IPS DF 4.7 (cell line): ENCODE results near the gene HECW1.

Experiments
- DNase-seq: peaks from one replicate; pipeline ENCODE4 v3.0.0-alpha.2; 2013; ENCODE audit warnings: low spot score; ENCODE audit errors: extremely low read depth

HECW1 gene

DNA sequence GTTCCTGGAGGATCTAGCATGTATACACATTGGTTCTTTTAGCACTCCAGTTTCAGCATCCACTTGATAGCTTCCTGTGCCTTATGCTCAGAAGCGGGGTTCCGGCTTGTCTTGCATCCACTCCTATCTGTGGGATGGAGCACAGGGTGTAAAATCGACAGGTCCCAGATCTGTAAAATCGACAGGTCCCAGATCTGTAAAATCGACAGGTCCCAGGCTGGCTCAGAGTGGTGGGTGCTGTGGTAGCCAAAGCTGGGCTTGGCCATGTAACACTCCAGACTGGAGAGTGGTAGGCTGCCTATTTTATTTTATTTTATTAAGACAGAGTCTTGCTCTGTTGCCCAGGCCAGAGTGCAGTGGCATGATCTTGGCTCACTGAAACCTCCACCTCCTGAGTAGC, 30.3 kb downstream of the HECW1 start:
- no peak for DNase-seq

DNA sequence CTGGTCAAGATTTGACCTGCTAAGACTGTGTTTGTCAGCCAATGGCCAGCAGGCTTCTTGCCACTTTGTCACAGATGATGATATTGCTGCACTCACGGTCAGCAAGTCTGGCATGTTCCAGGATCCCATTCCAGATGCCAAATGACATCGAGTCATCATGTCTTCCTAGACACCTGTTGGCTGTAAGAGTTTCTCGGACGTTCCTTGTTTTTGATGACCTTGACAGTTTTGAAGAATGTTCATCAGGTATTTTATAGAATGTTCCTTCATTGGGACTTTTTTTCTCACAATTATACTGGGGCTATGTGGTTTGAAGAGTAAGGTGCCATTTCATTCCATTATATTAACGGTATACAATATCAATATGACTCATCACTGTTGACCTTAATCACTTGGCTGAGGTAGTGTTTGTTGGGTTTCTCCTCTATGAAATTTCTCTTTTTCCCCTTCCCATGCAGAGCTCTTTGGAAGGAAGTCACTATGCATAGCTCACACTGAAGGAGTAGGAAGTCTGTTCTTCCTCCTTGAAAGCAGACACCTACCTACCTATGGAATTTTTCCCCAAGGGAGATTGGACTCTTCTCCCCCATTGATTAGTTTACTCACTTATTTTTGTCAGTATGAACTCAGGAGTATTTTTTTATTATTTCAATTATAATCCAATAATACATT, 31.6 kb downstream of the HECW1 start:
- no peak for DNase-seq

DNA sequence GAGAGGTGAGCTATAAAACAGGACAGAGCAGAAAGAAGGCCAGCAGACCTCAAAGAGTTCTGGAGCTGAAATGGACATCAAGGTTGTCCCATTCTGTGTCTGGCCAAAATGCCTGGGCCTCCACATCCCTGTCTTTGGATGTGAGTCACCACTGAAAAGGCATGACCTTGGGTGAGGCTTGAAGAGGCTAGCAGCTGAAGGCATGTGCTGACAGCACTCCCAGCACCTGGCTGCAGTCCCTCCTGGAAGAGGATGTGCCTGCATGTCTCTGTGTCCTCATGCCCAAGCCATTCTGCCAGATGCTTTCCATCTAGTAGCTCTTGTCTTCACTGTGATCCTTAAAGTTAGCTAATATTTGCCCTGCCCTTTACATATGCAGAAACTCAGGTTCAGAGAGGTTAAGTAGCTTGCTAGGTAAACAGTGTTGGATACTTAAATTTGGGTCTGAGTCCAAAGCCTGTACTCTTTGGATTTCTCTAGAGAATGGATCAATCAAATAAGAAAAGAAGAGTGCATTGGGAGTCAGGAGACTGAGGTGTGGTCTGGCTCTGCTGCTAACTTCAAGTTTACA, 35.8 kb downstream of the HECW1 start:
- DNase-seq = no peak

DNA sequence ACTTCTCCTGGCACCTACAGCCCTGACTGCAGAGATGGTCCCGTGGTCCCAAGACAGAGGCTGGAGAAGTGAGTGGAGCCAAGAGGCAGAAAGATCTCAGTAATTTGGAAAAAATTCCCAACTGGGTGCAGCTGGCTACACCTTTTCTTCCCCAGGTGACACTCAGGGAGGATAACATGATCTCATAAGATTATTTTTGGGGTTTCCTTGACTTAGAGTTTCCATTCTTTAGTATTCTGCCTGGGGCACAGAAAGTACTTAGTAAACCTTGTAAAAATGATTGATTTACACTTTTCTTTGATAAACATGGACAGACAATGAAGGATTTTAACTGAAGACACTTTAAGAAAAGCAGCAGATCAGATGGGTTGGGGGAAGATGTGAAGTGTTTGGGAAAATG, 38.6 kb downstream of the HECW1 start:
- no peak for DNase-seq

DNA sequence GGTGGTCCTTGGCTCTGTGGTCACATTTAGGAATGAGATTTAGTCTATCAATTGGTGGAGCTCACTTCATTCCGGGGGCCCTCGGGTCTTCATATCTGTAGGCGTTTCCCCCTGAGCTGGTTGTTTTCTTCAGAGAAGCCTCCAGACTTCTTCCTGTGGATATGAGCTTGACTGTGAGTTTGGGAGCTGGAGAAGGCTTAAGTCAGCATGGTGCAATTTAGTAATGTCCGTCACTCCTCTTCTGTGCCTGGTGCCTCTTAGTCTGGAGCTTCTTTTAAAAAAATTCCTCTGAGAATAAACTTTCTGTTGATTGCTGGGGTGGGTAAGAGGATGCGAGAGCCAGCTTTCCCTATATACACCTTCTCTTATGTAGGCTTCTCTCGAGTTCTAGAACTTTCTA, 40.2 kb downstream of the HECW1 start:
- no peak for DNase-seq

DNA sequence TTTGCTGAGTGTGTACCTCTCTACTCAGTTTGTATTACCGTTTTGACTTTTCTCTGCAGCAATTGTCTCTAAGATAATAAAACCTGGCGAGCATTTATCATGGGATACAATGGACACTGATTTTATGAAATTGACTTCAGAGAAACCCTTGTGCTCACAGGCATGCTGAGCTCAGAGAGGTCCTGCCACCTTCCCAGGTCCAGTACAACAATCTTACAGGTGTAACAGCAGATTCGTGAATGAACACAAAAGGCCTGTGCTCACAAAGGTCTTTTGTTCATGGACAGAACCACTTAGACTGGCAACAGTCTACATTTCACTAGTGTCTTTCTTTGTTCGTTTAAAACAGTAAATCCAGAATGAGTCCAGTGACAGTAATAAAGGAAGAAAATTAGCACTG, 43.2 kb downstream of the HECW1 start:
- no peak for DNase-seq

DNA sequence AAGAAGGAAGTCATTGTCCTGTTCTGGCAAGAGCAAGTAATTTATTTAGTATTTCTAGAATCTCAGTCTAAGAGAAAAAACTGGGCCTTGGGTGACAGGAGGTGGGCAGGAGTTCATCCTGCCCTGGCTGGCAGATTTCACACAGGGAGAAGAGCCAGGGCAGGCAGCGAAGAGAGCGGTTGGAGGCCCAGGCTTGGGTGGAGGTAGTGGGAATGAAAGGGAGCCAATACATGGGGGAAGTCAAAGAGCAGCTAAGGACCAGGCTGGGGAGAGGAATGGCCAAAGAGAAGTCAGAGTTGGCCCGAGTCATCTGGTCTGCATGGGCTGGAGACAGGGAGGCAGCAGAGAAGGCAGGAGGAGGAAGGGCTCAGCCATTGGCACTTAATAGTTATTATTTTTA, 51.4 kb downstream of the HECW1 start:
- DNase-seq = no peak

DNA sequence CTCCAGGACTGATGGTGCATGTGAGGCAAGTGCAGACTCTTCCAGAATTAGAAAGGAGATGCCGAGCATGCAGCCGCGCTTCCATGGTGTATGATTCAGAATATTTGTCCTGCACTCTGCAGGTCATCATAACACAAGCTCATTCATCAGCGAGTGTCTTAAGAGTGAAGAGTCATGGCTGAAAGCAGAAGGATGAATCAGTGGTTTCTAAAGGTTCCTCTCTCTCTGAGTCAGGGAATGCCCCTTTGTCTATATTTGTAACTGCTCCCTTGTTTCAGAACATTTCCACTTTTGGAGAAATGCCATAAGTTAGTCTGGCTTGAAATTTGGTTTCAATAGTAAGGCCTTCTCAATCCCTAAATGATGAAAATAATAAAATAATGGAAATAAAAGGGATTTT, 52.3 kb downstream of the HECW1 start:
- DNase-seq = no peak

DNA sequence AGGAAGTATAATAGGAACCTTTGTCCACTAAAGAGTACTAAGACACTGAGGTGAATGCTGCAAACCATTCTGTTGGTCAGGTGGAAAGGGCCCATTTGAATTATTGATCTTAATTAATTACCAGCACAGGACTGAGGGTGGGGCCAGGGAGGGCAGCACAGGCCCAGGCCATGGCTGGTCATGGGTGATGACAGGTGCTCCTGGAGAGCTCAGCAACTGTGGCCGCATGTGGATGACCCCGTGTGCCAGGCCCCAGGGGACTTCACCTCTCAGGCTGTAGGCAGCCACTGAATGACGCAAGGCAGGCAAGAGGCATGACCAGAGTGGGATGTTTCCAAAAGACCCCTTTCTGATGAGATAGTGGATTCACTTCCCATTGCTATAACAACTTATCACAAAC, 54.2 kb downstream of the HECW1 start:
- no peak for DNase-seq

DNA sequence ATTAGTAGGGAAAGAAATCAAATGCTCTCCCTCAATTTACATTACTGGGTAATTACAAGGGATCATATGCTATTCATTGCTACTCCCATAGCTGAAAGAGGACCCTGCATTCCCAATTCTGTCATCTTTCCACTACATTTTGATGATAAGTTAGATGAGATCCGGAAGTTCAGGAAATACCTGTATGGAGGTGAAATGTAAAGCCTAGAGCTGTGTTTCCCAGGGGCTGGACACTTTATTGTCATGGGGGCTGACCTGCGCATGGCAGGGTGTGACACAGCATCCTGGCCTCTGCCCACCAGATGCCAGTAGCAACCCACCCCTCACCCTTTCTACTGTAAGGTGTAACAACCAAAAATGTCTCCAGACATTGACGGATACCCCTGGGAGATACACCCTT, 56.6 kb downstream of the HECW1 start:
- DNase-seq = no peak

DNA sequence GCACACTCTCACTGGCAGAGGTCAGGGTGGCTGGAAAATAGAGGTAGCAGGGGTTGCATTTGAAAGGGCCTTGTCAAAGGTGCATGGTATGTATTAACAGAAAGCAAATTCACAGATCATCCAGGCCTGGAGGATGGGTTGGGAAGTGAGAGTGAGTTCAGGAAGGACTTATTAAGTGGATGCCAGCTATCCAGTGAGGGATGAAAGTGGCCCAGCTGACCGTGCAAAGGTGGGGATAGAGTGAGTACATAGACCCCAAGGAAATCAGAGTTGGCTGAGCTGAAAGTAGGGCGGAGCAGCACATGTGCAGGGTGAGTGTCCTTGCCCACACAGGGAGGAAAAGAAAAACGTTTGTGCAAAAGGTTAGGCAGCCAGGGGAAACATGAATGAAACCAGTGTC, 58.1 kb downstream of the HECW1 start:
- DNase-seq = no peak

DNA sequence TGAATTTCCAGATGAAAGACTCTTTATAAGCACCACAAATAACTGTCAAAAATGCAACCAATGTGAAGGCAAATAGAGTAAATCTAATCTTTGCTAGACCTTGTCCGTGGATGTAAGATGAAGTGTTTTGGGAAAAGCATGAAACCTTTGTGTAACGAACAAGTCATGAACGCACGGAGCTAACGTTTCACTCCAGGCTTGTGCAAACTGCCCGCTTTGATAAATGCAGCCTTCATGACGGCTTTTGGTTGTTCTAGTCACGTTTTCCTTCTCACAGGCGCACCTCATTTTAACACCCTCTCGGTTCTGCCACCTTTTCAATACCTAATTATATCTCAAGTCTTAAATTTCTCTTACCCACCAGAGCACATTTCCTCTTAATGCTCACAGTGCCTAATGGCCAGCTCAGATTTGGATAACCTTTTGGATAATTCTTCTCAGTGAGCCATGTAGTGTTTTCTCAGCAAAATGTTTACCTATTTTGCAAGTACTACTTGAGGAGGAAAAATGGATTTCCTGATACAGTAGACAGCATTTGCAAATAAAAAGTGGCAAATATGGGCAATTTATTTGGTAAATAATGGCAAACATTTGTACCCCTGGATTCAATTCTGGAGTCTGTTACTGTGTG, 63.2 kb downstream of the HECW1 start:
- DNase-seq = no peak

DNA sequence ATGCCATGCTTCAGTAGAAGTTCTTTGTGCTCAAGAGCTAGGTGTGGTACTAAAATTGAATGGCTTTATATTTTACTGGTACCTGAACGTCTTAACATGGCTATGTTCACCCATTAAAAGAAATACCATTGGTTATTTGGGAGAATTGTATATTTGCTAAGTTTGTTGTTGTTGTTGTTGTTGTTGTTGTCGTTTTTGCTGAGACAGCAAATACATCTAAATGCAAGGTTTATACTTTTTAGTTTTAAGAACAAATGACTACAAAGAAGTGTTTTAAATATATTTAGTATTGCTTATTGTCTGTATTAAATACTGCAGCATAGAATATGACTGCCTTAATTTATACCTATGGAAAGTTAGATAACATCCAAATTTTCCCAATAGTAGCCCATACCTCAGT, 66.9 kb downstream of the HECW1 start:
- no peak for DNase-seq

DNA sequence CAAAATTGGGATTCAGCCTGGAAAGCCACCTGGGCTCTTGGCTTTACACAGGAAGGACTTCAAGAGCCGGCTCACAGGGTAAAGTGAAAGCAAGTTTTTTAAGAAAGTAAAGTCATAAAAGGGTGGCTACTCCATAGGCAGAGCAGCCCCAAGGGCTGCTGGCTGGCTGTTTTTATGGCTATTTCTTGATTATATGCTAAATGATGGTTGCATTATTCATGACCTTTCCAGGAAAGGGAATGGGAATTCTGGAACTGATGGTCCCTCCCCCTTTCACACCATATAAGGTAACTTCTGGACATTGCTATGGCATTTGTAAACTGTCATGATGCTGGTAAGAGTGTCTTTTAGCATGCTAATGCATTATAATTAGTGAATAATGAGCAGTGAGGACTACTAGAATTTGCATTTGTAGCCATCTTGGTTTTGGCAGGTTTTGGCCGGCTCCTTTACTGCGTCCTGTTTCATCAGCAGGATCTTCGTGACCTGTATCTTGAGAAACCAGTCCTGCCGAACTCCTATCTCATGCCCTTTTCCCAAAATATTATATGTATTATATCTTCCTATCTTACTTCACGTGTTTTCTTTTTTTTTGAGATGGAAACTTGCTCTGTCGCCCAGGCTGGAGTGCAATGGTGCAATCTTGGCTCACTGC, 80.5 kb downstream of the HECW1 start:
- DNase-seq = no peak

DNA sequence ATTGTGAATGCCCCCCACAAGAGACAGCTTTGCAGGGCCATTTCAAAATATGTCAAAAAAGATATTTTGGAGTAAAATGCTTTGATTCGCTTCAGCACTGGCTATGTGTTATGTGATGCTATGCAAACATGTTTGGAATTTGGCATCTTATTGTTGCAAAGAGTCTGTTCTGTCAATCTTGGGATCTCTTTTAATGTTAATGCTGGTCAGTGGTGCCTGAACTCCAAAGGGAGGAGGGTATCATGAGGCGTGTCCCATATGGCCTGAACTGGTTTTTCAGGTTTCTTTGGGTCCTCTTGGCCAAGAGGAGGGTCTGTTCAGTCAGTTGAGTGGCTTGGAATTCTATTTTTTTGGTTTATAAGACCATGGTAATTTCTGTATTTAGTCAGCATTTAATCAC, 81.4 kb downstream of the HECW1 start:
- DNase-seq = no peak

DNA sequence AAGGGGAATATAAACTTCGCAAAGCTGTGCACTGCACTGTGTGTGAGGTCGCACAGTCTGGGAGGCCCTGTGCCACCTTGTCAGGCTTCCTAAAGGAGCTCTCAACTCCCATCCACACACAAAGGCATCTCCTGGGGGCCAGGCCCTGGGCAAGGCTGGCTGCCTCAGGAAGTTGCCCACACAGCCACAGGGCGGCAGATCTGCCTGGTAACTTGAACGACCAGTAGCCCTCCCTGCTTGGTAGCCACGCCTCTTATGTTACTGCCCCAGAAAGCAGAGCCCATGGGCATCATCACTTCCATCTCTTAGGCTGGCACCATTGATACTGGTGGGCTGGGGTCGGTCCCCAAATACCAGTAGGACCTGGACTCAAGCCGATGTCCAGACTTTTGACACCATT, 82.8 kb downstream of the HECW1 start:
- no peak for DNase-seq

DNA sequence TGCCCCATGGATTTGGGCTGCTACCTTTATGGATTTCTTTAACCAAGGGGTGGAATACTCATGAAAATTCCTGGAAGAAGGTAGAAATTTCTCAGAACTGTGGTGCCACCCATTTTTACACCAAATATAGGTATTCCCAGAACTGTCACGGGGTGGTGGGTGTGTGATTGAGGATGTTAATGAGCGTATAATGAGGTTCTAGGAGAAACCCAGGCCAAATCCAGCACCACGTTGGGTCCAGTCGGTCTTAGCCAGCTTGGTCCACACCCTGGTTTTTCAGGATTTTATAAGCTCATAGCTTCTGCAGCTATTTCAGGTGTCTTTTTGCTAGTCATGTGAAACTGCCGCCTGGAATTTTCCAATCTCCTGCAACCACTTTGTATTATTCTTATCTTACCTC, 83.3 kb downstream of the HECW1 start:
- no peak for DNase-seq

DNA sequence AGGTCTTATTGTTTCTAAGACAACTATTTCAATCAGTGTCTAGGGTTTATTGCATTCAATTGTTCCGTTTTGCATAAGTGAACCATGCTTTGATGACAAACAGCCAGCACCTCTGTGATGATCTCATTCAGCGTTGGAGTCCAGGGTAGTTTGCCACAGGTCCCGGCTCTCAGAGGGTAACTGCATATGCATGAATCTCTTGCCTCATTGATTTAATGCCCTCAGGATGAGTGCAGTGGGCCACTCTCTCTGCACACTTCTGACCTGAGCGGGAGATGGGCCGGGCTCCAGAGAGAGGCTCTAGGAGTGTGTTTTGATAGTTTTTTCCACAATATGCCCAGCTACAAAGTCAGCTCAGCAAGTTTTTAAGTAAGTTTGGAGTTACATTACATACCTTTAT, 83.9 kb downstream of the HECW1 start:
- no peak for DNase-seq

DNA sequence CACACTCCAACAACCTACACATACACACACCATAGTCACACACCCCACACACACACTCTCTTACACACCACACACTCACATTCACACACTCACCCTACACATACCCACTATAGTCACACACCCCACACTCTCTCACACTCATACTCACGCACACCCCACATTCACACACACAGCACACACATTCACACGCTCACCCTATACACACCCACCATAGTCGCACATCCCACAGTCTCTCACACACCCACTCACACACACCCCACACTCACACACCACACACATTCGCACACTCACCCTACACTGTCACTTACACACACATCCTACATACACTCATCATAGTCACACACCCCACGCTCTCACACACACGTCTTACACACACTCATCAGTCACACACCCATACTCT, 85.6 kb downstream of the HECW1 start:
- DNase-seq = no peak

DNA sequence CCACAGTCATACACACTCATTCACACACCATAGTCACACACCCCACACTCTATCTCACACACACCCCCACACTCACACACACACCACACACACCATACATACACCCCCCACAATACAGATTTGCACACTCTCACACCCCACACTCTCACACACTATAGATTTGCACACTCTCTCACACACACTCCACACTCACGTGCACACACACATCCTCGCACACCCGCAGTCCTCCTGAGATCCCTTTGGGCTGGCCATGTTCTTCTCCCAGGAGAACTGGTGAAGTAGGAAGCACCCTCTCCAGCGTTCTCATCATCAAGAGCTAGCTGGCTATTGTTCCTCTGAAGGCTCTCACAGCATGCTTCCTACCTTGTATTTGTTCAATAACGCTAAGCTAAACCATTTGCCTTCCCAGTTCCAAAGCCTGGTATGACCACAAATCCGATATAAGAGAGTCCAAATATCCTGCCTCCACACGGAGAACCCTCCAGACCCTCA, 86.2 kb downstream of the HECW1 start:
- DNase-seq = no peak

DNA sequence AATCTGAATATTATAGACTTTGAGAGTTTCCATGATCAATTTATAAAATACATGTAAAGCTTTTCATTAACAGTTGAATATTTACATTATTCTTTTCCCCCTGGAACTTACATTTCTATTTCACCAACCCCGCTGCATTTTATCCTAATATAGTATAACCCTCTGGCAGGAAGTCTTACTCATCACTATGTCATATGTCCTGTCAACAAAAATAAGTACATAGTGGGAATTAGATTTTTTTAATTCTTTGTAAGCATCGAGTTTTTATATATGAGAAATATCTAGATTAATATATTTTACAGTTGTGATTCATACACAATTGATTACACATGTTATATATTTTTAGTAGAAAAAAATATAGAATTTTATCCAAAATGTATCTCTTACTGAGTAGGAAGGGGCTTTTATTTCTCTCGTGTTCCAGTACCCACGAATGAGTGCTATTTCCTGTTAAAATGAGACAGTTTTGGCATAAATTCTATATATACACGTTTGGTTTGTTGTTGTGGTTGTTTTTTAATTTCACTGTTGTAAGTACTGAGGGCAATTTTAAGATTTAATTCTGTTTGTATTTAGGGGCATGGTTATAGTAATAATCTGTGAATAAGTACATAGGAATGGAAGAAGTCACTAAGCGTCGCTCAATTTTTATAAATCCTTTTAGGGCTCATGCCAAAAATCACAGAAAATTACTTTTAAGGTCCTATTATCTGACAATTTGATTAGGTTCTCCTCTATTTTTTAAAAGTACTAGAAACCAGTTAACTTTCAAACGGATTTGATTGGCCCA, 87.1 kb downstream of the HECW1 start:
- no peak for DNase-seq

DNA sequence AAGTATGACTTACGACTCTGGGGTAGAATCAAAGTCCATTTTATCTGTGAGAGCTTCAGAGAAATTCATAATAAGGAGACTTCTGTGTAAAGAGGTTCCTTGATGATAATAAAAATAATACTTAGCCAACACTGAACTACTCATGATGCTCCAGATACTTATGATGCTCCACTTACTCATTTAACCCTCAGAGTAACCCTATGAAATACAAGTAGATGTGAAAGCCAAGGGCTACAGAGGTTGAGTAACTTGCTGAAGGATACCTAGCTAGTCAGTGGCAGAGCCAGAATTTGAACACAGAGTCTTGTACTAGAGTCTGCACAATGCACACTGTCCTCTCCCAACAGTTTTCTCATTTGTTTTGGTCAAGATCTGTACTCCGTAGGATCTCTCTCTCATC, 89.5 kb downstream of the HECW1 start:
- DNase-seq = no peak
